Erythroblast (primary cell): ENCODE measurements around the gene LSAMP.

ENCODE experiments used
- GATA1 ChIP-seq: IDR thresholded peaks from 2 replicates; pipeline ENCODE4 v1.6.1; 2011; ENCODE audit warnings: low read depth, mild to moderate bottlenecking, control low read depth, low read length, moderate library complexity
- POLR2A ChIP-seq: IDR thresholded peaks from 2 replicates; pipeline ENCODE4 v1.6.1; 2011; ENCODE audit warnings: mild to moderate bottlenecking, low read length

DNA sequence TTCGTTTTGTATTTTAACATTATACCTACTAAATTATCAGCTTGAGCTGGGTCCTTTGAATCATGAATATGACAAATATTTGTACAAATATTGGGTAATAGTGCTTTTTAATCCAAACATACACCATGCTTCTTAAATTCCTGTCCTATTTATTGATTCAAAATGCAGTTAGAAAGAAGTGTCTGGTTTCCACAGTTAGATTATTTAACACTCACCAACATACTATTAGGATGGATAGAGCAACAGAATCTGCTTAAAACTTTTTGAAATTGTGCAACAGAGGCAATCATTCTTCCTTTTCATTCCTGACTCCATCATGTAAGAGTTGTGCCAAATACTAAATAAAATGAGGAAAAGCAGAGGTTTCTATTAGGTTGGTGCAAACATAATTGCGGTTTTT lies 281.2 kb downstream of the LSAMP start:
- TF ChIP-seq POLR2A (no peak), GATA1 (no peak)
